ENCODE measurements around the gene MAP2. TPM values are rescaled to one million over a fixed set of nuclear protein-coding genes. Genes with fewer than 3 reads are reported as not detected.

MAP2 gene
- total RNA-seq, 1 donor from 2014 or later: not detected

DNA sequence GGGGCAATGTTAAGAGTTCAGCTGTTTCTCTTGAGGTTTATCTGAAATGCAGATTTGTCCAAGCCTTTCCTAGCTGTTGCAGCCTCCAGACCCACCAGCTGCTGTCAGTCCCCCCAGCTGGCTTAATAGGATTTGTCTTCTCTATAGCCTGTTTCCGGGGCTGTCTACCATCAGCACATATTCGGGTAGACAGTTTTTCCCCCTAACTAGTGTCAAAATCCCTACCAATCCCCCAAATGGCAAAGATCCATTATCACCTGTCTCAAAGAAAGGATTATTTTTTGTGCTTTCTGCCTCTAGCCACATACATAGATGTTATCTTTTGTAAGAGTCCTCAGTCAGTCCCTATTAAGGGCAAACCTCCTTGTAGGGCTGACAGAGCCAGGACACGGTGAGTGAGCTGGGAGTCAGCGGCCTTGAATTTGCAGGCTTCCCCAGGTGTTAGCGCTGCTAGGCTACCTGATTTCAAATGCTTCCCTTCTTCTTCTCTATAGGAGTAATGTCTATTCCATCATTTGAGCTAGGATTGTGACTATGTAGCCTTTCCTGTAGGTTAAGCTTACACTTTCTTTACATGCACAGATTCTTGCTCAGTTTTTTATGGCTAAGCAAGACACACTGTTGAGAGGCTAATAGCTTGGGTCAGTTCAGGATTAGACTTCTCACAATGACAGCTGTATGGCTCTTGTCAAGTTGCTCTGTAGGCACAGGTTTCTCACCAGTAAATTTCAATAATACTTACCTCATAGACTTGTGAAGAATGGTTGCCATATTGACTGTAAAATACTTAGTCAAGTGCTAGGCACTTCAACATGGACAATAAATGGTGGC lies 176.7 kb downstream of the MAP2 start:
- Mint-ChIP-seq H3K4me3 (no peak overlapping the region), H3K36me3 (ENCODE audit: low read depth) (no peaks in the 10 kb centered on the region), H3K27me3 (ENCODE audit: insufficient read depth) (no peaks in the 10 kb centered on the region), H3K27ac (no peak overlapping the region), H3K9me3 (no peaks in the 10 kb centered on the region), H3K4me1 (ENCODE audit: low read depth) (no peaks in the 10 kb centered on the region)
- intact Hi-C loops (cut with micrococcal nuclease): no loop called here
- no peak for DNase-seq (ENCODE audit: low spot score)

DNA sequence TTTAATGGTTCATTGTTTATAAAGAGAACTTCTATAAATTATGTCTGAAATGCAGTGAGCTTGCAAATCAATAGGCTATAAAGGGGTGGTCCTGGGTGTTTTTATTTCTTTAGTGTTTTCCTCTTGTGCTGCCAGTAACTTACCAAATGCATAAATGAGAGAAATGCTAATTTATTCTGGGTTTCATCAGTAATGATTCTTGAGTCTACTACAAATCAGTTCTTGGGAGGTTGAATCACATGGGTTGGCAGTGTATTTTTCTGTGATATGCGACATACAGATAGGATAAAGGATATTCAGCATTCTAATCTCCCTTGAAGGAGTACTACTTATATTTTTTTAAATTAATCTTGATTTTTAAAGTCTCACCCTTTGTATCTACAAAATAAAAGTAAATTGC lies 177.7 kb downstream of the MAP2 start:
- no peak for DNase-seq (ENCODE audit: low spot score)
- no peaks in the 10 kb centered on the region for H3K4me1 Mint-ChIP-seq (ENCODE audit: low read depth)
- H3K27ac Mint-ChIP-seq: no peak overlapping the region
- intact Hi-C loops (cut with micrococcal nuclease): no loop called here
- H3K4me3 Mint-ChIP-seq: no peak overlapping the region
- H3K36me3 Mint-ChIP-seq (ENCODE audit: low read depth): no peaks in the 10 kb centered on the region
- H3K27me3 Mint-ChIP-seq (ENCODE audit: insufficient read depth): no peaks in the 10 kb centered on the region
- H3K9me3 Mint-ChIP-seq: no peaks in the 10 kb centered on the region

DNA sequence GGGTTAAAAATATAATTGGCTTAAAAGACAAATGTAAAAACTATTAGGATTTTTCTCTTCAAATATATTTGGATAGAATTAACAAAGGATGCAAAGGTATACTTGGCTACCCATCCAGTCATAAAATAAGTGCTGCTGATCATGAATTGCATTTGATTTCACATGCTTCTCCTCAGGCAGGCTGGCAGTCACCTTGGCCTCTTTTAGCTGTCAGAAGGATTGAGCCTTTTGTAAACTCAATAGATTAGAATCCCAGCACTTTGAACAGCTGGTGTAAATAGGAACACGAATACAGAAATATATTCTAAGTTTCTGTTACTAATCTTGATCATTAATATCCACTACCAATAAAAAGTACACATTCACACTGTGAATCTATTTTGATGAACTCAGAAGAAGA lies 178.4 kb downstream of the MAP2 start:
- Mint-ChIP-seq H3K9me3 (no peaks in the 10 kb centered on the region), H3K36me3 (ENCODE audit: low read depth) (no peaks in the 10 kb centered on the region), H3K27me3 (ENCODE audit: insufficient read depth) (no peaks in the 10 kb centered on the region), H3K27ac (no peak overlapping the region), H3K4me3 (no peak overlapping the region), H3K4me1 (ENCODE audit: low read depth) (no peaks in the 10 kb centered on the region)
- intact Hi-C loops (cut with micrococcal nuclease): no loop called here
- no peak for DNase-seq (ENCODE audit: low spot score)

GRCh38 chr2:209609531-209609930 lies 185.7 kb downstream of the MAP2 start:
- Mint-ChIP-seq H3K9me3 (no peaks in the 10 kb centered on the region), H3K36me3 (ENCODE audit: low read depth) (no peaks in the 10 kb centered on the region), H3K27me3 (ENCODE audit: insufficient read depth) (no peaks in the 10 kb centered on the region), H3K4me3 (no peak overlapping the region), H3K4me1 (ENCODE audit: low read depth) (no peaks in the 10 kb centered on the region), H3K27ac (no peak overlapping the region)
- intact Hi-C loops (cut with micrococcal nuclease): no loop called here
- no peak for DNase-seq (ENCODE audit: low spot score)

DNA sequence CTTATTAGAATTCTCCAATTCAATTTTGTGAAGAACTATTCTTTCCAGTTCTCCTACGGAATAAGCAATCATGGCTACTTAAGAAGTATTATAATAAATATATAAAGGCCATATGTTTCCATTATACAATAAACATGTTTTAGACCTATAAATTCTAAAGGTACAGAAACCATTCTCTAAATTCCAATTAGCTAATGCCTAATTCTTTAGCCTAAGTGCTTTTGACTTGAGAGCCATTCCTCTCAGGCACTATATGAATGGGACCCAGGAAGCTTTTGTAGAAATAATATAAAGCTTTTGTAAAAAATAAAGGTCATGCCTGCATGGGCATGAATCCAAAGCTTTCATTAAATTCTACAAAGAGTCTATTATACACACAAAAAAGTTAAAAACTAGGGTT lies 186.8 kb downstream of the MAP2 start:
- Mint-ChIP-seq H3K36me3 (ENCODE audit: low read depth) (no peaks in the 10 kb centered on the region), H3K9me3 (no peaks in the 10 kb centered on the region), H3K4me3 (no peak overlapping the region), H3K27me3 (ENCODE audit: insufficient read depth) (no peaks in the 10 kb centered on the region), H3K27ac (no peak overlapping the region), H3K4me1 (ENCODE audit: low read depth) (no peaks in the 10 kb centered on the region)
- no peak for DNase-seq (ENCODE audit: low spot score)
- intact Hi-C loops (cut with micrococcal nuclease): no loop called here

DNA sequence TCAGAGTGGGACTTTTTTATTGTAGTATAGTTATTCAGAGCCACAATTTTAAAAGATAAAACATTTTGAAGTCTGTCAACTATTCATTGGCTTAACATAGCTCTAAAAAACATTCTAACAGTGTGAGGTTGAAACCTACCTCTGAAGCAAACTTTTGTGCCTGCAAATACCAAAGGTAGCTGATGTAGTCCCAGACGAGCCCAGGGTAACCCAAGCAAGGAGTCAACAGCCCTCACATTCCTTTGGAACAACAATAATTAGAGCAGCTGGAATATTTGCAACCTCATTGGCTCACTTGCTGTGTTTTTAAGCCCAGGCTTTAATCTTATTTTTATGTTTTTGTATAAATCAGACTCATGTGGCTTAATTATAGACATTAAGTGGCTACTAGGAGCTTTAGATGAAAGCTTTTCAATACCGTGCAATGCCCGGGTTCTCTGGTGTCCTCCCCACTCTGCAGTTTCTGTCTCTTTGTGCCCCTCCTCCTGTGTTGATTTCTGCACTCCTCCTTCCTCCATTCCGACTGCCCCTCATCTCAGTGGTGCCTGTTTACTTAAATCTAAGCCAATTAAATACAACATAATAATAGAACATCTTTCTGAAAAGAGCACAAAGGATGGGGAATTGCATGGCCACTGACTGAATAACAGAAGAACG lies 189.9 kb downstream of the MAP2 start:
- intact Hi-C loops (cut with micrococcal nuclease): no loop called here
- H3K36me3 Mint-ChIP-seq (ENCODE audit: low read depth): no peaks in the 10 kb centered on the region
- H3K9me3 Mint-ChIP-seq: no peaks in the 10 kb centered on the region
- H3K4me3 Mint-ChIP-seq: no peak overlapping the region
- H3K27me3 Mint-ChIP-seq (ENCODE audit: insufficient read depth): no peaks in the 10 kb centered on the region
- no peaks in the 10 kb centered on the region for H3K4me1 Mint-ChIP-seq (ENCODE audit: low read depth)
- no peak for DNase-seq (ENCODE audit: low spot score)
- H3K27ac Mint-ChIP-seq: no peak overlapping the region

DNA sequence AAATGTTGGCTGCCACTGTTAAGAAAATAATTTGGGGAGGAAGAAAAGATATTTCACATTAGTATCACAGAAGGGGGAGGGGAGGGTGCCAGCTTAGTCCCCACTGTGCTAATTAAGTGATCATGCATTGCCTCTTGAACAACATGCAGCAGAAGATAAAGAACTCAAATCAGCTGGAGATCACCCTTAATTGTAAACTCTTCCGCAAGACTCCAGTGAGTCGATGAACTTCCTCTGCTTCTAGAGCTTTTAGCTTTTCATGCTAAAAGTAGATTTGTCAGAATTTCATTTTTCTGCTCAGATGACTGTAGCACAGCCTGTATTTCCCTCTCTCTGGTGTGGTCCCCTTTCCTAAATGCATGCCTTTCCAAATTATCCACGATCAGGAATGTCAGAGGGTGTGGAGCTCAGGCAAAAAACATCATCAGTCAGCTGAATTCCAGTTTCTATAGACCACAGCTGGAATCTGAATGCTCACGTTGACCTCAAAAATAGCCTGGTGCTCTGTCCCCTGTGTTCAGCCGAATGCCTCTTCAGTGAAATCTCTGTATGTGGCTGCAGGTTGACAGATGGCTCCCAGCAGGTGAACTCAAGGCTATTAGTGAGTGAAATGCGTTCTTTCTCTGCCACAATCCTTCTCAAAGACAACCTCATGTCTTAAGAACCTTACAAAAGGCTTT lies 191.0 kb downstream of the MAP2 start:
- no peak overlapping the region for H3K27ac Mint-ChIP-seq
- H3K4me1 Mint-ChIP-seq (ENCODE audit: low read depth): no peaks in the 10 kb centered on the region
- no peak overlapping the region for H3K4me3 Mint-ChIP-seq
- DNase-seq (ENCODE audit: low spot score): no peak
- H3K36me3 Mint-ChIP-seq (ENCODE audit: low read depth): no peaks in the 10 kb centered on the region
- no peaks in the 10 kb centered on the region for H3K27me3 Mint-ChIP-seq (ENCODE audit: insufficient read depth)
- no peaks in the 10 kb centered on the region for H3K9me3 Mint-ChIP-seq
- intact Hi-C loops (cut with micrococcal nuclease): no loop called here

GRCh38 chr2:209619782-209620181 lies 195.9 kb downstream of the MAP2 start:
- Mint-ChIP-seq H3K36me3 (ENCODE audit: low read depth) (no peaks in the 10 kb centered on the region), H3K4me1 (ENCODE audit: low read depth) (no peaks in the 10 kb centered on the region), H3K9me3 (no peaks in the 10 kb centered on the region), H3K4me3 (no peak overlapping the region), H3K27me3 (ENCODE audit: insufficient read depth) (no peaks in the 10 kb centered on the region), H3K27ac (no peak overlapping the region)
- no peak for DNase-seq (ENCODE audit: low spot score)
- intact Hi-C loops (cut with micrococcal nuclease): no loop called here

DNA sequence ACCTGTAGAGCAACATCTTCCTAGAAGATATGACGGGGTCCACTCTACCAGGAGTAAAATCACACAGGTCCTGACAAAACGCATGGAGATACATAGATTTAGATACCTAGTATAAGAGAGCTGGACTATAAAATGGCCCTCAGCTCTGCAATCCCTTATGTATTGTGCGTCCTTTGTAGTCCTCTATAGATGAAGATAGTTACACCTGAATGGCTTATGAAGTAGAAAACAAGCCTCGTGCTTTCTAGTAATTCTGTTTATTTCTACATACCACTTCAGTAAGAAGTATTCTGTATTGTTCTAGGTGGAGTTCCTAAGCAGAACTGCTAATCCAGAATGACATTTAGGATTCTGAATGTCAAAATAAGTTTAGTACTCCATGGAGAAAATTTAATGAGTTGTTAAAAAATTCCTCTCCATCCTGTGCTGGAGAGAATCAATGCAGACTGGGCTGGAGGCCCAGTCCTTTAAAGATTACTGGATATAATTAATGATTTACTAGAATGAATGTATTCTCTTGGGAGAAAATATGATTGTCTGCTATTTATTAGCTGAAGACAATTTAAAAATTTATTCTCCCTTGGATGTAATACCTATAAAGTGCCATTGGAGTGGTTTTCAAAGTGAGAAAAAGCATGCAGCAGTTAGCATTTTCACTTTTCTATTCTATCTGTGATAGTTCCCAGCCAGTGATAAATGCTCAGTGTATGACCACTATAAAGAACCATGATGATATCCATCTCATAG lies 200.5 kb downstream of the MAP2 start:
- Mint-ChIP-seq H3K4me3 (no peak overlapping the region), H3K27me3 (ENCODE audit: insufficient read depth) (no peaks in the 10 kb centered on the region), H3K9me3 (no peaks in the 10 kb centered on the region), H3K4me1 (ENCODE audit: low read depth) (no peaks in the 10 kb centered on the region), H3K27ac (no peak overlapping the region), H3K36me3 (ENCODE audit: low read depth) (no peaks in the 10 kb centered on the region)
- DNase-seq (ENCODE audit: low spot score): no peak
- intact Hi-C loops (cut with micrococcal nuclease): no loop called here

- Mint-ChIP-seq H3K9me3 (no peaks in the 10 kb centered on the region), H3K36me3 (ENCODE audit: low read depth) (no peaks in the 10 kb centered on the region), H3K4me3 (no peak overlapping the region), H3K27me3 (ENCODE audit: insufficient read depth) (no peaks in the 10 kb centered on the region), H3K27ac (no peak overlapping the region), H3K4me1 (ENCODE audit: low read depth) (no peaks in the 10 kb centered on the region)
- no peak for DNase-seq (ENCODE audit: low spot score)
- intact Hi-C loops (cut with micrococcal nuclease): no loop called here
Observed at GRCh38 chr2:209629597-209629996, 205.8 kb downstream of the MAP2 start.

DNA sequence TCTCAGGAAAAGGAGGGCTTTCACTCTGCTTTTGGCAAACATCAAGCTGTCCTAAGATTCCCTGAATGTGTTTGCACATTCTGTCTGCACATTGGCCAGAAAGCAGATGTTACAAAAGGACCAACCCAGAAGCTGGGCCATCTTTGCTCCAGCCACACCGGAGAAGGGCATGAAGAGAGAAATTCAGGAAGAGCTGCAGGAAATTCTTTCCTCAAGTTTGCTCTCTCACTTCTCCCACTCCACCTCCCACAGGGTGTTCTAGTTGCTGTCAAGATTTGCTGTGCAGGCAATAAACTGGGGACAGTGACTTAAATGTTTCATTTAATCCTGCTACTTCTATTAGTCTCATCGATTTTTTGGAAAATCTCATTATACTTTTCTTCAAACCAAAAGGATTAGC lies 210.1 kb downstream of the MAP2 start:
- Mint-ChIP-seq H3K4me1 (ENCODE audit: low read depth) (no peaks in the 10 kb centered on the region), H3K27me3 (ENCODE audit: insufficient read depth) (no peaks in the 10 kb centered on the region), H3K4me3 (no peak overlapping the region), H3K27ac (no peak overlapping the region), H3K36me3 (ENCODE audit: low read depth) (no peaks in the 10 kb centered on the region), H3K9me3 (no peaks in the 10 kb centered on the region)
- intact Hi-C loops (cut with micrococcal nuclease): no loop called here
- DNase-seq (ENCODE audit: low spot score): no peak

DNA sequence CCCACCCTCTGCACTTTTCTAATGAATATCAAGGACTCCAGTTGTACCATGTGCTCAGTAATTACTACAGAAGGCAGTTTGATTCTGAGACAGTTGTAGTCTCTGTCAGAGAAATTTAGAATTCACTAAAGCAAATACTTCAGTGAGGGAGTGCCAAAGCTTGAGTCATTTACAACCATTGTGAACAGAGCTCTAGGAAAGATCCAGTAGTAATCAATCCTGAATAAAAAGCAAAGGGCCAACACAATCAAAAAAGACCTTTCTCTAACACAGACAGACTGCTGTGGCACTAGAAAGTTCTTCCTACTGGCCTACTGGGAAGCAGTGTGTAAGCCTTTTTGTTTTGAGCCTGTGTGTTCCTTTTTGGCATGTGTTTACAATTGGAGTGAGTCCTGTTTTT lies 212.2 kb downstream of the MAP2 start:
- no peak for DNase-seq (ENCODE audit: low spot score)
- Mint-ChIP-seq H3K9me3 (no peaks in the 10 kb centered on the region), H3K27ac (no peak overlapping the region), H3K4me3 (no peak overlapping the region), H3K4me1 (ENCODE audit: low read depth) (no peaks in the 10 kb centered on the region), H3K27me3 (ENCODE audit: insufficient read depth) (no peaks in the 10 kb centered on the region), H3K36me3 (ENCODE audit: low read depth) (no peaks in the 10 kb centered on the region)
- intact Hi-C loops (cut with micrococcal nuclease): no loop called here

DNA sequence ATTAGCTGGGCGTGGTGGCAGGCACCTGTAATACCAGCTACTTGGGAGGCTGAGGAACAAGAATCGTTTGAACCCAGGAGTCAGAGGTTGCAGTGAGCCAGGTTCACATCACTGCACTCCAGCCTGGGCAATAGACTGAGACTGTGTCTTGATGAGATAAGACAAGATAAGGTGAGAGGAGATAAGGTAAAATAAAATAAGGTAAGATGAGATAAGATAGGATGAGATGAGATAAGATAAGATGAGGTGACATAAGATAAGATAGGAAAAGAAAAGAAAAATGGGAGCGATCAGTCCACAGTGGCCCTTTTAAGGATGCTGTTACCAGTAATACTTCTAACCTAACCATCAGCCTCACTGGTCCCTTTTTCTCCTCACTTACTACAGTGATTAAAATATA lies 213.4 kb downstream of the MAP2 start:
- no peaks in the 10 kb centered on the region for H3K27me3 Mint-ChIP-seq (ENCODE audit: insufficient read depth)
- no peak for DNase-seq (ENCODE audit: low spot score)
- no peak overlapping the region for H3K4me3 Mint-ChIP-seq
- no peak overlapping the region for H3K27ac Mint-ChIP-seq
- intact Hi-C loops (cut with micrococcal nuclease): no loop called here
- H3K9me3 Mint-ChIP-seq: no peaks in the 10 kb centered on the region
- no peaks in the 10 kb centered on the region for H3K4me1 Mint-ChIP-seq (ENCODE audit: low read depth)
- no peaks in the 10 kb centered on the region for H3K36me3 Mint-ChIP-seq (ENCODE audit: low read depth)
